Activated gamma-delta T cell treated with anti-CD3 and anti-CD28 coated beads, Interleukin-2, amount 50 U/mL, for 16 hours (primary cell): ENCODE data around the gene ADAM11.

Experiments
- DNase-seq: peaks from one replicate; pipeline ENCODE4 v3.0.0-alpha.2; 2020; ENCODE audit warnings: low read depth

ADAM11 gene

GRCh38 chr17:44757918-44758413 lies 822 bp upstream of the ADAM11 start:
- no peak for DNase-seq

- no peak for DNase-seq
These were observed 513 bp downstream of the ADAM11 start for GRCh38 chr17:44759086-44759915.

- no peak for DNase-seq
These were observed 1.1 kb downstream of the ADAM11 start for GRCh38 chr17:44759916-44760243.

GRCh38 chr17:44760474-44761308 lies 1.9 kb downstream of the ADAM11 start:
- no peak for DNase-seq

GRCh38 chr17:44761932-44762810 lies 3.4 kb downstream of the ADAM11 start:
- DNase-seq = no peak

- DNase-seq = no peak
These were observed 4.4 kb downstream of the ADAM11 start for GRCh38 chr17:44763170-44763569.

GRCh38 chr17:44765965-44766364 lies 7.2 kb downstream of the ADAM11 start:
- DNase-seq = no peak

- DNase-seq = no peak
These were observed 7.7 kb downstream of the ADAM11 start for GRCh38 chr17:44766409-44767038.

- DNase-seq = no peak
These were observed 8.7 kb downstream of the ADAM11 start for GRCh38 chr17:44767493-44767892.

- no peak for DNase-seq
These were observed 9.8 kb downstream of the ADAM11 start for GRCh38 chr17:44768505-44769142.

- DNase-seq = no peak
These were observed 10.4 kb downstream of the ADAM11 start for GRCh38 chr17:44769230-44769629.

GRCh38 chr17:44769647-44770084 lies 10.9 kb downstream of the ADAM11 start:
- DNase-seq = no peak

- no peak for DNase-seq
These were observed 11.6 kb downstream of the ADAM11 start for GRCh38 chr17:44770166-44770925.

- no peak for DNase-seq
These were observed 13.7 kb downstream of the ADAM11 start for GRCh38 chr17:44772308-44773045.

GRCh38 chr17:44773140-44773539 lies 14.4 kb downstream of the ADAM11 start:
- DNase-seq = no peak

- peak; percentile 80 for DNase-seq
These were observed 15.7 kb downstream of the ADAM11 start for GRCh38 chr17:44774271-44775135.

GRCh38 chr17:44775136-44775837 lies 16.5 kb downstream of the ADAM11 start:
- peak; percentile 96 for DNase-seq
